ENCODE measurements around the gene WT1.

WT1 gene

GRCh38 chr11:32396331-32396730, 39.0 kb downstream of the WT1 start:
- DNase-seq (ENCODE audit: low read depth) = no peak
- no peak overlapping the region for H3K4me3 ChIP-seq (ENCODE audit: low read length)
- TF ChIP-seq CTCF (conservative IDR thresholded peaks at IDR 0.05; ENCODE audit: low read depth, low read length) = no peak

GRCh38 chr11:32395127-32395526, 40.2 kb downstream of the WT1 start:
- no peak for TF ChIP-seq CTCF (conservative IDR thresholded peaks at IDR 0.05; ENCODE audit: low read depth, low read length)
- no peak for DNase-seq (ENCODE audit: low read depth)
- no peak overlapping the region for H3K4me3 ChIP-seq (ENCODE audit: low read length)

GRCh38 chr11:32392840-32393239, 42.5 kb downstream of the WT1 start:
- DNase-seq (ENCODE audit: low read depth) = no peak
- no peak overlapping the region for H3K4me3 ChIP-seq (ENCODE audit: low read length)
- no peak for TF ChIP-seq CTCF (conservative IDR thresholded peaks at IDR 0.05; ENCODE audit: low read depth, low read length)

- H3K4me3 ChIP-seq (ENCODE audit: low read length) = no peak overlapping the region
- DNase-seq (ENCODE audit: low read depth) = no peak
- TF ChIP-seq CTCF (conservative IDR thresholded peaks at IDR 0.05; ENCODE audit: low read depth, low read length) = no peak
These were observed 43.3 kb downstream of the WT1 start for GRCh38 chr11:32391956-32392553.

- DNase-seq (ENCODE audit: low read depth) = no peak
- no peak for TF ChIP-seq CTCF (conservative IDR thresholded peaks at IDR 0.05; ENCODE audit: low read depth, low read length)
- H3K4me3 ChIP-seq (ENCODE audit: low read length) = no peak overlapping the region
These were observed 43.9 kb downstream of the WT1 start for GRCh38 chr11:32391479-32391878.

- H3K4me3 ChIP-seq (ENCODE audit: low read length) = no peak overlapping the region
- TF ChIP-seq CTCF (conservative IDR thresholded peaks at IDR 0.05; ENCODE audit: low read depth, low read length) = no peak
- no peak for DNase-seq (ENCODE audit: low read depth)
These were observed 44.6 kb downstream of the WT1 start for GRCh38 chr11:32390712-32391111.

- H3K4me3 ChIP-seq (ENCODE audit: low read length) = no peak overlapping the region
- TF ChIP-seq CTCF (conservative IDR thresholded peaks at IDR 0.05; ENCODE audit: low read depth, low read length) = no peak
- no peak for DNase-seq (ENCODE audit: low read depth)
These were observed 46.2 kb downstream of the WT1 start for GRCh38 chr11:32388871-32389770.
